SJCRH30 (cell line): ENCODE measurements around the gene BCAP31. TPM values are rescaled to one million over a fixed set of nuclear protein-coding genes. Genes with fewer than 3 reads are reported as not detected.
"Not testable (repeated sequence)": the region's sequence is repeated elsewhere in the genome, so short reads cannot be mapped to it uniquely, and the experiment has no call there.

Experiments used
- DNase-seq, 2 experiments: peaks; one replicate each; pipeline ENCODE4 v3.0.0-alpha.2; 2015 to 2020
- H3K27ac ChIP-seq: fragments of 250-450 bp; sonication (Bioruptor Pico); 2 replicates; pipeline ENCODE4 v1.5.1; 2020; ENCODE audit warnings: mild to moderate bottlenecking, moderate library complexity
- H3K27me3 ChIP-seq: fragments of 250-450 bp; sonication (Bioruptor Pico); 2 replicates; pipeline ENCODE4 v1.5.1; 2020; ENCODE audit warnings: mild to moderate bottlenecking, moderate library complexity
- H3K36me3 ChIP-seq: fragments of 250-450 bp; sonication (Bioruptor Pico); 2 replicates; pipeline ENCODE4 v1.5.1; 2020; ENCODE audit warnings: mild to moderate bottlenecking, moderate library complexity
- H3K4me1 ChIP-seq: fragments of 250-450 bp; sonication (Bioruptor Pico); 2 replicates; pipeline ENCODE4 v1.5.1; 2020; ENCODE audit warnings: mild to moderate bottlenecking, moderate library complexity
- H3K4me3 ChIP-seq: fragments of 250-450 bp; sonication (Bioruptor Pico); 2 replicates; pipeline ENCODE4 v1.5.1; 2020; ENCODE audit warnings: mild to moderate bottlenecking, moderate library complexity
- H3K9me3 ChIP-seq: fragments of 250-450 bp; sonication (Bioruptor Pico); replicated peaks from 2 replicates; pipeline ENCODE4 v1.5.1; 2020; ENCODE audit warnings: mild to moderate bottlenecking, moderate library complexity
- total RNA-seq: library from RNA; depleted of rRNA; stranded (reverse); fragments of >200 nt; shearing (Covaris generic); gene quantifications from 2 replicates; pipeline ENCODE4 v1.2.3, GENCODE V29; 2014

Gene BCAP31
- total RNA-seq, 1 experiment from 2014 or later, result 78.0 TPM

DNA sequence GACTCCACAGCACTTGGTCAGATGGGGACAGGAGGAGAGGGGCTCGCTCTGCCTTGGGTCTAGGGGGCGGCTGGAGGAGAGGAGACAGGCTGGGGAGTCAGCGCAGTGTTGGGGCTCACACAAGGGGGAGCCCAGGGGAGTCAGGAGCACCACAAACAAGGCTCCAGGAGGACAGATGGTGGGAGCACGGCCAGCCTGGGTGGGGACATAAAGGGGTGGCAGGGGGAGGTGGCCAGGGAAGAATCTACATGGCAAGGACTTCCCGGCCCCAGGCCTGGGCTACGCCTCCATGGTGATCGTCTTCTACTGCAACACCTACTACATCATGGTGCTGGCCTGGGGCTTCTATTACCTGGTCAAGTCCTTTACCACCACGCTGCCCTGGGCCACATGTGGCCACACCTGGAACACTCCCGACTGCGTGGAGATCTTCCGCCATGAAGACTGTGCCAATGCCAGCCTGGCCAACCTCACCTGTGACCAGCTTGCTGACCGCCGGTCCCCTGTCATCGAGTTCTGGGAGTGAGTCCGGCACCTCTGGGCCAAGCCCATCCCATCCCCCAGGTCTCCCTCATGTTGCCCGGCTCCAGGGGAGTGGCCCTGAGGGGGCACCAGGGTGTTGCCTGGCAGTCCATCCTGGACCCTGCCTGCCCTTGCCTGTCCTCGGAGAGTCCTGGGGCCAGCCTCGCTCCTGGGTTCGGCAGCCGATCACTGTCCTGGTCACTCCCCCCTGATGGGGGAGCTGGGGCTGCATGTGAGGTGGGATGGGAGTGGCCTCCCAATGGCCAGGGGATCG lies 33.0 kb downstream of the BCAP31 start:
- not testable (repeated sequence) for H3K4me3 ChIP-seq, H3K36me3 ChIP-seq, H3K27me3 ChIP-seq, H3K4me1 ChIP-seq, H3K27ac ChIP-seq, H3K9me3 ChIP-seq, DNase-seq

- H3K27me3 ChIP-seq, result no peaks in the 10 kb centered on the region
- no peaks in the 10 kb centered on the region for H3K4me1 ChIP-seq
- H3K36me3 ChIP-seq, result no peaks in the 10 kb centered on the region
- no peak overlapping the region for H3K27ac ChIP-seq
- no peak for DNase-seq
- H3K9me3 ChIP-seq, result no peaks in the 10 kb centered on the region
- H3K4me3 ChIP-seq, result no peak overlapping the region
Measured at GRCh38 chrX:153690466-153690865, 33.7 kb downstream of the BCAP31 start.

DNA sequence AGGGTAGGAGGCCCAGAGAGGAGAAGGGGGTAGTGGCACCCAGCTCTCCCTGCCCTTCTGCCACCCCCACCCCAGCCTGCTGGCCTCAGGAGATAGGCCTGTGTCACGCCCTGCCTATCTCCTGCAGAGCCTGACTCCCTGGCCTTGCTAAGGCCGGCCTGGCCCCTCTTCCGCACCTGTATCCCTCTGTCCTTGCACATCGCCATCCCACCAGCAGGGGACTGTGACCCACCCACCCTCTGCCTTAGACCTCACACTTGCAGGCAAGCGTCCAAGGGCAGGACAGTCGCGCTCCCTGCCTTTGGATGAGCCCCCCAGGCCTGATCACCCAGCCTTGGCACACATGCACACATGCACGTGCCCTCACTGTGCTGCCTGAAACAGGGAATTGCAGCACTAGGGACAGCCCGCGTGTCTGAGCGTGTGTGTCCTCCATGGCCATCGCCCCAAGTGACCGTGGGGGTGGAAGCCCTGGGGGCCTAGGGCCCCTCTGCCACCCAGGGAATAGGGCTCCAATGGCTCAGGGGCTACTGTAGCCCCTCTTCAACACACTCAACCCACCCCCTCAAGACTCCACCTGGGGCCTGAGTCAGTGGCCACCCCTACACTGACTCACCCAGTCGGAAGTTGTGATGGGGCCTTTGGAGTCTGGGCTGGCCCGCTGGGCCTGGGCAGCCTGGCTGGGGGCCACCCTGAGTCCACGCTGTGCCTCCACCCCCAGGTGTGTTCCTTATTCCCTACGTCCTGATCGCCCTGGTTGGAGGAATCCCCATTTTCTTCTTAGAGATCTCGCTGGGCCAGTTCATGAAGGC lies 34.3 kb downstream of the BCAP31 start:
- no peak for DNase-seq
- Histone ChIP-seq H3K4me3 (no peak overlapping the region), H3K36me3 (no peaks in the 10 kb centered on the region), H3K9me3 (no peaks in the 10 kb centered on the region), H3K4me1 (no peaks in the 10 kb centered on the region), H3K27me3 (no peaks in the 10 kb centered on the region), H3K27ac (no peak overlapping the region)

DNA sequence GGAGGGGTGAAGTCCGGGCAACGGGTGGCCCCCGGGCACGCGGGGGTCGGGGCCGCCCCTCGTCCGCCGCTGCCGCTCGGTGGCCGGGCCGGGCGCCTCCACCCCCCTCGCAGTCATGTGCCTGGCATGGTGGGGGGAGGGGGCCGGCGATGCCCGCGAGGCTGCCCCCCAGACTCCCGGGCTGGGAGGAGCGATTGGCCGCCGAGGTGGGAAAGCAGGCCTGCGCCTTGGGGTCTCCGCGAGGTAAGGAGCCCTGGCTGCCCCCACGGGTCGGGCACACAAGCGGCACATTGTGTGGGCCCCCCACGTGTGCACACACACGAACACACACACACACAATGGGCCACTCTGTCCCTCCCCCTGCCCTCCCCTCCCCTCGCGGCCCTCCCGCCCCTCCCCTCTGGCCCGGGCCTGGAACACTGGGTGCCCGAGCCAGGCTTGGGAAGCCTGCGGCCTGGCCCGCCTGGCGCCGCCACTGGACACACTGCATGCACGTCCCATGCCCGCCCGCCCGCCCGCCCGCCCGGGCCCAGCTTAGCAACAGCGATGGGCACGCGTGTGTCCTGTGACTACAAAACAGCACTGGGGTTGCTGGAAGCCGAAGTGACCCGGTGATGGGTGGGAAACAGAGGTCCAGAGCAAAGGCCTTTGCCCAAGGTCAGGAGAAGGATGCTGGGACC lies 35.1 kb downstream of the BCAP31 start:
- DNase-seq, result peak in 1 of 2 experiments; percentile 26
- Histone ChIP-seq H3K4me1 (no peaks in the 10 kb centered on the region), H3K27me3 (no peaks in the 10 kb centered on the region), H3K9me3 (no peaks in the 10 kb centered on the region), H3K36me3 (no peaks in the 10 kb centered on the region), H3K27ac (no peak overlapping the region), H3K4me3 (peak overlapping the region; percentile 52)

DNA sequence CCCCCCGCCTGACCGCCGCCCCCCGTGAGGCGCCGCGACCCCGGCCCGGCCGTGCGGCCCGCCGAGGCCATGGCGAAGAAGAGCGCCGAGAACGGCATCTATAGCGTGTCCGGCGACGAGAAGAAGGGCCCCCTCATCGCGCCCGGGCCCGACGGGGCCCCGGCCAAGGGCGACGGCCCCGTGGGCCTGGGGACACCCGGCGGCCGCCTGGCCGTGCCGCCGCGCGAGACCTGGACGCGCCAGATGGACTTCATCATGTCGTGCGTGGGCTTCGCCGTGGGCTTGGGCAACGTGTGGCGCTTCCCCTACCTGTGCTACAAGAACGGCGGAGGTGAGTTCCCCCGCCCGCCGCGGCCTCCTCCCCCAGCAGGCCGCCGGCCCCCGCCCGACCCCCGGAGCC lies 35.7 kb downstream of the BCAP31 start:
- H3K27ac ChIP-seq, result no peak overlapping the region
- peak overlapping the region; percentile 52 for H3K4me3 ChIP-seq
- H3K9me3 ChIP-seq, result no peaks in the 10 kb centered on the region
- H3K4me1 ChIP-seq, result no peaks in the 10 kb centered on the region
- H3K36me3 ChIP-seq, result no peaks in the 10 kb centered on the region
- no peaks in the 10 kb centered on the region for H3K27me3 ChIP-seq
- no peak for DNase-seq

DNA sequence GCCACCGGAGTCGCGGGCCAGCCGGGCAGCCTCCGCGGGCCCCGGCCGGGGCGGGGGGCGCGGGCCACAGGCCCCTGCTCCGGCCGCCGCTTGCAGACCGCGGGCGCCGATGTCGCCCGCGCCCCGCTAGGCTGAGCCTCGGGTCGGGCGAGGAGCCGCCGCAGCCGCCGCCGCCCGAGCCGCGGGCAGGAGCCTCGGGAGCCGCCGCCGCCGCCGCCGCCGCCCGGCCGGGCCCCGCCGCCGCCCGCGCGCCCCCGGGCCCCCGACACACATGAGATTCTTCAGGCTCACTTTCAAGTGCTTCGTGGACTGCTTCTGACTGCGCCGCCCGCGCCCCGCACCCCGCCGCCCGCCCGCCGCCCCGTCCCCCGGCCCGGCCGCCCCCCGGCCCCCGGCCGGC lies 36.1 kb downstream of the BCAP31 start:
- H3K36me3 ChIP-seq, result no peaks in the 10 kb centered on the region
- H3K27me3 ChIP-seq, result no peaks in the 10 kb centered on the region
- H3K27ac ChIP-seq, result no peak overlapping the region
- no peaks in the 10 kb centered on the region for H3K9me3 ChIP-seq
- H3K4me3 ChIP-seq, result no peak overlapping the region
- no peaks in the 10 kb centered on the region for H3K4me1 ChIP-seq
- DNase-seq, result no peak

GRCh38 chrX:153687121-153688039 lies 36.8 kb downstream of the BCAP31 start, which contains the start of gene SLC6A8:
Gene SLC6A8 (plus strand): TSS chrX:153687926. CDS start chrX:153688575, 649 bp downstream.
- Histone ChIP-seq H3K9me3 (no peaks in the 10 kb centered on the region), H3K27me3 (no peaks in the 10 kb centered on the region), H3K36me3 (no peaks in the 10 kb centered on the region), H3K4me3 (peak within 1 kb of the TSS; percentile 52), H3K27ac (no peak within 1 kb of the TSS), H3K4me1 (no peaks in the 10 kb centered on the region)
- peak; percentile 65 to 67 for DNase-seq

GRCh38 chrX:153686711-153687110 lies 37.5 kb downstream of the BCAP31 start:
- Histone ChIP-seq H3K9me3 (no peaks in the 10 kb centered on the region), H3K36me3 (no peaks in the 10 kb centered on the region), H3K27me3 (no peaks in the 10 kb centered on the region), H3K4me3 (no peak overlapping the region), H3K4me1 (no peaks in the 10 kb centered on the region), H3K27ac (no peak overlapping the region)
- no peak for DNase-seq

GRCh38 chrX:153685751-153686696 lies 38.2 kb downstream of the BCAP31 start:
- H3K9me3 ChIP-seq, result no peaks in the 10 kb centered on the region
- DNase-seq, result no peak

DNA sequence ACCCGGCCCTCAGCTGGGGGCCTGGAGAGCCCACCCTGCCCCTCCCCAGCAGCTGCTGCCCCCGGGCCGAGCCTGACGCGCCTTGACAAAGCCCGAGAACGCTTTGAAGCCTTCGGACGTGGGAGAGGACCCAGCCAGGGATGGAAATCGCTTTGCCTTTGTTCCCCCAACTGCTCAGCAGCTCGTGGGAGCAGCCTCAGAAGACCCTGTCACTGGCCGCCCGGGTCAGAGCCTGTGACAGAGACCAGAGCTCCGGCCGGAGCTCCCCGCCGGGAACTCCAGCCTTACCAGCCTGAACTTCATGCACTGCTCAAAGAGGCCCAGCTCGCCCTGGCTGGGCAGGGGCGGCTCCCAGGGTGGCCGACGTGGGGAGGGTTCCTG lies 39.0 kb downstream of the BCAP31 start:
- no peak for DNase-seq
- no peak overlapping the region for H3K4me3 ChIP-seq
- H3K27me3 ChIP-seq, result no peaks in the 10 kb centered on the region
- H3K36me3 ChIP-seq, result no peaks in the 10 kb centered on the region
- H3K4me1 ChIP-seq, result no peaks in the 10 kb centered on the region
- no peak overlapping the region for H3K27ac ChIP-seq
- no peaks in the 10 kb centered on the region for H3K9me3 ChIP-seq

More at GRCh38 chrX:153685751-153686696, 38.2 kb downstream of the BCAP31 start:
- H3K4me1 ChIP-seq, result no peaks in the 10 kb centered on the region
- no peak overlapping the region for H3K27ac ChIP-seq
- H3K27me3 ChIP-seq, result no peaks in the 10 kb centered on the region
- no peak overlapping the region for H3K4me3 ChIP-seq
- H3K36me3 ChIP-seq, result no peaks in the 10 kb centered on the region

- H3K4me3 ChIP-seq, result no peak overlapping the region
- H3K4me1 ChIP-seq, result no peaks in the 10 kb centered on the region
- no peak overlapping the region for H3K27ac ChIP-seq
- no peak for DNase-seq
- no peaks in the 10 kb centered on the region for H3K36me3 ChIP-seq
- H3K27me3 ChIP-seq, result no peaks in the 10 kb centered on the region
- no peaks in the 10 kb centered on the region for H3K9me3 ChIP-seq
Measured at GRCh38 chrX:153684467-153685155, 39.6 kb downstream of the BCAP31 start.

DNA sequence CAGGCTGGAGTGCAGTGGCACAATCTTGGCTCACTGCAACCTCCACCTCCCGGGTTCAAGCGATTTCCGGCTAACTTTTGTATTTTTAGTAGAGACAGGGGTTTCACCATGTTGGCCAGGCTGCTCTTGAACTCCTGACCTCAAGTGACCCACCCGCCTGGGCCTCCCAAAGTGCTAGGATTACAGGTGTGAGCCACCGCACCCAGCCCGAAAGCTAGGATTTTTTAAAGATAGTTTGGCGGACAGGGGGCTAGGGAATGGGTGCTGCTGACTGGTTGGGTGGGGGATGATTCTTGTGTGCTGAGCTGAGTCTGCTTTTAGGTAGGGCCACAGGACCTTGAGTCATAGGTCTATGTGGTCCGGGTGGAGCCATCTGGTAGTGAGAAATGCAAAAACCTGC lies 40.7 kb downstream of the BCAP31 start:
- H3K36me3 ChIP-seq, H3K27me3 ChIP-seq, H3K27ac ChIP-seq, DNase-seq, H3K4me3 ChIP-seq, H3K4me1 ChIP-seq, H3K9me3 ChIP-seq: not testable (repeated sequence)

DNA sequence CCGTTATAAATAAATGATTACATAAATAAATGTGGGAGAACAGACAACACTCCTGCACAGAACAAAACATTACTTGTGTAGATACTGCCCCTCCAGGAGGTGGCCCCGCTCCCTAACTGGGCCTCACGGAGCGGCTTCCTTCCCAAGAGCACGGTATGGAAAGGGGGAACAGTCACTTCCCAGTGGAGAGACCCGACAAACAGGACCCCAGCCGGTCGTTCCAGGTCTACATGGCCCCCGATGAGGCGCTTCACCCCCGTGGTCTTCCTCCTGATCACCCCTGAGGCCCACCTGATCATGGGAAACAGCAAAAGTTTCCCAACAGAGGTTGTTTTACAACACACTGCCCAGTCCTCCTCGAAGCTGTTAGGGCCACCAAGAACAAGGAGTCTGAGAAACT lies 43.0 kb downstream of the BCAP31 start:
- Histone ChIP-seq H3K36me3 (no peaks in the 10 kb centered on the region), H3K27me3 (no peaks in the 10 kb centered on the region), H3K9me3 (no peaks in the 10 kb centered on the region), H3K4me1 (no peaks in the 10 kb centered on the region), H3K4me3 (no peak overlapping the region), H3K27ac (no peak overlapping the region)
- DNase-seq, result no peak
